Duodenal mucosa (tissue), 2 donors: ENCODE measurements around the gene GSN.

Experiments
- H3K27ac ChIP-seq: one replicate; pipeline ENCODE4 v1.7.0; 2013; ENCODE audit warnings: low read depth, low read length
- H3K27me3 ChIP-seq, 2 donors: one replicate each; pipeline ENCODE4 v1.7.0; 2013; ENCODE audit warnings: low read length in 2 of 2, control low read depth in 1 of 2; ENCODE audit not compliant: insufficient read depth in 2 of 2, control insufficient read depth in 1 of 2
- H3K36me3 ChIP-seq, 2 donors: one replicate each; pipeline ENCODE4 v1.7.0; 2013; ENCODE audit warnings: low read length in 2 of 2, control low read depth in 1 of 2; ENCODE audit not compliant: insufficient read depth in 2 of 2, control insufficient read depth in 1 of 2
- H3K4me1 ChIP-seq, 2 donors: one replicate each; pipeline ENCODE4 v1.7.0; 2013; ENCODE audit warnings: low read length in 2 of 2, control low read depth in 1 of 2; ENCODE audit not compliant: insufficient read depth in 2 of 2, control insufficient read depth in 1 of 2
- H3K4me3 ChIP-seq, 2 donors: one replicate each; pipeline ENCODE4 v1.7.0; 2013; ENCODE audit warnings: low read length in 2 of 2, low read depth in 1 of 2
- H3K9ac ChIP-seq, 2 donors: one replicate each; pipeline ENCODE4 v1.7.0; 2013; ENCODE audit warnings: low read length in 2 of 2, low read depth in 1 of 2
- H3K9me3 ChIP-seq, 2 donors: one replicate each; pipeline ENCODE4 v1.7.0; 2013; ENCODE audit warnings: low read length in 2 of 2, control low read depth in 1 of 2; ENCODE audit not compliant: control insufficient read depth in 1 of 2

Gene GSN

GRCh38 chr9:121280715-121281613 is 13.0 kb downstream of the GSN start:
- H3K4me1 ChIP-seq = peaks cover 66 to 79% of the 10 kb centered on the region in 2 donors
- peak overlapping the region; percentile 89 for H3K27ac ChIP-seq
- H3K27me3 ChIP-seq = no peaks in the 10 kb centered on the region
- no peaks in the 10 kb centered on the region for H3K9me3 ChIP-seq
- peak overlapping the region; percentile 5 to 33 for H3K4me3 ChIP-seq
- H3K36me3 ChIP-seq = no peaks in the 10 kb centered on the region
- H3K9ac ChIP-seq = peak overlapping the region; percentile 49 to 62

DNA sequence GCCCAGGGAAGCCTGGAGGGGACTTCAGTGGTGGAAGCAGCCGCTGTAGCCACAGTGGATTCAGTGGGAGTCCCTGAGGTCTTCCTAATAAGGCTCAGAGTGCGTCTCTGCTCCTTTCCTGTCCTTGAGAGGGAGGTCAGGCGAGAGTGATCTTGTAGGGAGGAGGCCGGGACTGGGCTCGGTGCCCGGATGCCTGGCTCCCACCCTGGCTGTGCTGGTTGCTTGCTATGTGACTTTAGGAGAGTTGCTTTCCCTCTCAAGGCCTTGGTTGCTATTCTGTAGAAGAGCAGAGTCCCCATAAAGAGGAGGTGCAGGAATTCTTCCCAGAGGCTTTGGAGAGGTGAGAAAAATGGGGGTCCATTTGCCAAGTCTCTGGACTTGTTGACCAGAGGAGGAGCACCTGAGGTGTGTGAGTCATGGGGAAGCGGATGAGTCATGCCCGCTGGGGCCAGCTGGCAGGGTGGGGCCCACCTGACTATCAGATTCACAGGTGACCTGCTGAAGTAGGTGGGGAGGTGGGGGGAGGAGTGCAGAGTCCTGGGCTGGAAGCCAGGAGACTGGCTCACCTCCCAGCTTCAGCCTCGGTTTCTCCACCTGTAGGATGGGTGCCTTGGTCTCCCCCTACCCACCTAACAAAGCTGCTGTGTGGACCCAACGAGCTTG is 13.8 kb downstream of the GSN start:
- Histone ChIP-seq H3K36me3 (no peaks in the 10 kb centered on the region), H3K4me3 (peak overlapping the region; percentile 26 to 33), H3K4me1 (peaks cover 74 to 87% of the 10 kb centered on the region in 2 donors), H3K9me3 (no peaks in the 10 kb centered on the region), H3K27ac (peak overlapping the region; percentile 89), H3K9ac (peak overlapping the region; percentile 49 to 62), H3K27me3 (no peaks in the 10 kb centered on the region)

DNA sequence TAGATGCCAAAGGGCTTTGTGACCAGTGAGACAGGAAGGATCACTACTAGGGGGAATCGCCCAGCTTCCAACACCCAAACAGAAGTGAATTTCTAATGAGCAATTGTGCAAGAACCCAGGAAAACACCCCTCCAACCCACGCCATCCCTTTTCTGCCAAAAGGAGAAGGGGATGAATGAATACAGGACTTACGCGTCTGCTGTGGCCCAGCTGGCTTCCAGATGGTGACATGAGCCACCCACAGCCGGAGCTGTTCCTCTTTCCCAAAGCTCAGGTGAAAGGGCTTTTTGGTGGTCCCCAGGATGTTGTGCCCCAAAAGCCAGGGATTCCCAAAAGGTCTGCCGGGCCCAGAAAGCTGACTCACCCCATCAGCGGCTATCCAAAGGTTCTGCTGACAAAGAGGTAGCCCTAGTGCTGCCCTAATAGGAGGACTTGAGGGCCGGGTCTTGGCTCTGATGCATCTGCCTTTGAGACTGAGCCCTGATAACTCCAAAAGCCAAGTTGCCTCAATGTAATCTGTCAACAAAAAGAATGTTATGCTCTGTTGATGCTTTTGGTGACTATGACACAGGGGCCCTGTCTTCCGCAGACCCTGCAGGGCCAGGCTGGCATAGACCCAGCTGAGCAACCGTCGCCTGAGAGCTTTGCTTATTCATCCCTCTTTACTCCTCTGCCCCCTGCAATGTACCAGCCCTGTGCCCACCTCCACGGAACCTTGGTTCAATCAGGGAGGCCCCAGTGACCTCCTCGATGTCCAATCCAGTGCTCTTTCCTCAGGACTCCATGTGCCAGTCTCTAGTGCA is 14.5 kb downstream of the GSN start:
- H3K4me3 ChIP-seq = peak overlapping the region in 1 of 2 donors; percentile 26

GRCh38 chr9:121283080-121283398 is 15.1 kb downstream of the GSN start:
- no peaks in the 10 kb centered on the region for H3K27me3 ChIP-seq
- H3K4me3 ChIP-seq = no peak overlapping the region
- H3K27ac ChIP-seq = no peak overlapping the region
- H3K36me3 ChIP-seq = no peaks in the 10 kb centered on the region
- peaks cover 86 to 97% of the 10 kb centered on the region in 2 donors for H3K4me1 ChIP-seq
- peak overlapping the region; percentile 15 to 30 for H3K9ac ChIP-seq
- no peaks in the 10 kb centered on the region for H3K9me3 ChIP-seq

More for the DNA sequence above, 14.5 kb downstream of the GSN start:
- Histone ChIP-seq H3K9me3 (no peaks in the 10 kb centered on the region), H3K4me1 (peaks cover 81 to 93% of the 10 kb centered on the region in 2 donors), H3K36me3 (no peaks in the 10 kb centered on the region), H3K27me3 (no peaks in the 10 kb centered on the region), H3K9ac (peak overlapping the region; percentile 15 to 30), H3K27ac (peak overlapping the region; percentile 89)

DNA sequence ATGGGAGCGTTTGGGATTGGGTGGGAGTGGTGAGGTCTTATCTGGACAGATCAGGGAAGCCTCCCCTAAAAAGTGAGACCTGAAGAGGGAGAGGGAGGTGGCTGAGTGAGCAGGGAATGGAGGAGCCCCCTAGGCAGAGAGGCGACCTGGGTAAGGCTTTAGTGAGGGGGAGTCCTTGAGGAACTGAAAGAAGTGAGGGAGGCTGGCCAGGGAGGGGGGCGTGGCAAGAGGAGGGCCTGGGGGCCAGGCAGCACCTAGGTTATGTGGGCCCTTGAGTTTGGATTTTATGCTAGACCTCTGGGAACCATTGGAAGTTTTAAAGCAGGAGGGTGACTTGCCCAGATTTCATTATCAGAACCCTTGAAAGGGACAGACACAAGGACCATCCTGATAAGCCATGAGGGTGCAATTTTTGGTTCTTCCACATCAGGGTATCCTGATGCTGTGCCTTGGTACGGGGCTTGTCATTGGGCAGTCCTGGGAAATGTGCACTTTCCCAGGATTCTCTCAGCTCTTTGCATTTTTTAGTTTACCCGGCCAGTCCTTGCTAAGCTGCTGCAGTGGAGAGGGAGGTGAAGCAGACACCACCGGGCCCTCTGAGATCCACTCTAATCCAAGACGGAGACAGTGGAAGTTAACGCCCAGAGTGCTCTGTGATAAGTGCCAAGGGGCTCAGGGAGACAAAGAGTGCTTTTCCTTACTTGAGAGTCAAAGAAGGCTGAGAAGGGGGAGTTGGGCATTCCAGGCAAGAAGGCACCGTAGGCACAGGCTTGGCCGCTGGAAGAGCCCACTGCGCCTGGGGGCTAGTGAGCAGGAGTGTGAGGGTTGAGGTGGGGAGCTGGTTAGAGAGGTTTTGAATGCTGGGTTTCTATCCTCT is 16.1 kb downstream of the GSN start:
- H3K27me3 ChIP-seq = no peaks in the 10 kb centered on the region
- no peaks in the 10 kb centered on the region for H3K36me3 ChIP-seq
- no peak overlapping the region for H3K4me3 ChIP-seq
- H3K27ac ChIP-seq = peak overlapping the region; percentile 15
- peaks cover 93 to 97% of the 10 kb centered on the region in 2 donors for H3K4me1 ChIP-seq
- H3K9me3 ChIP-seq = no peaks in the 10 kb centered on the region
- no peak overlapping the region for H3K9ac ChIP-seq

DNA sequence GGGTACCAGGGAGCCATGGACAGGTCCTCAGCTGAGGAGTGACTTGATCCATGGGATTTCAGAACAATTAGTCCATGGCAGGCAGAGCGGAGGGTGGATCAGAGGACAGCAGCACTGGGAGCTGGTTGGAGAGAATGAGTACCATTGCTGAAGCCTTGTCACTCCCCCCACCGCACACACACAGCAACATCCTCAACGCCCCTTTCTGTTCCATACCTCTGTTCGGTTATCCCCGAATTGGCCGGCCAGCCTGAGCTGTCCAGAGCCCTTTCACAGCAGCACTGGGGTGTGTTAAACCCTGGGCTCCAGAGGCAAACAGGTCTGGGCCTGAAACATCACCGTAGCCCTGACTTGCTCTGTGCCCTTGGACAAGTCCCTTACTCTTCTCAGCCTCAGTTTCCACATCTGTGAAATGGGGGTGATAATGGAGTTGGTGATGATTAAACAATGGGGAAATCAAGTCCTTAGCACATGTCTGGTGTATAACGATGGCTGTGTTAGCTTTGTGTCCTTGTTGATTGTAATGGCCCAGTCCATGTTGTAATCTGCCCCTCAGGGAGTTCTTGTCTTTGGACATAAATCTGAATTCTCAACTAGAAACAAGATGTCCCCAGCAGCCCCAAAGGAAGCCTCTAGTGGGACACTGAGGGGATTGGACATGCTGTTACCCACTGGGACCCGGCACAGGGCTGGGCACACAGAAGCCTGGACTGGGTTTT is 16.9 kb downstream of the GSN start:
- Histone ChIP-seq H3K27ac (peak overlapping the region; percentile 15), H3K36me3 (no peaks in the 10 kb centered on the region), H3K27me3 (no peaks in the 10 kb centered on the region), H3K9me3 (no peaks in the 10 kb centered on the region), H3K4me1 (peaks cover 93 to 97% of the 10 kb centered on the region in 2 donors), H3K9ac (no peak overlapping the region), H3K4me3 (no peak overlapping the region)

DNA sequence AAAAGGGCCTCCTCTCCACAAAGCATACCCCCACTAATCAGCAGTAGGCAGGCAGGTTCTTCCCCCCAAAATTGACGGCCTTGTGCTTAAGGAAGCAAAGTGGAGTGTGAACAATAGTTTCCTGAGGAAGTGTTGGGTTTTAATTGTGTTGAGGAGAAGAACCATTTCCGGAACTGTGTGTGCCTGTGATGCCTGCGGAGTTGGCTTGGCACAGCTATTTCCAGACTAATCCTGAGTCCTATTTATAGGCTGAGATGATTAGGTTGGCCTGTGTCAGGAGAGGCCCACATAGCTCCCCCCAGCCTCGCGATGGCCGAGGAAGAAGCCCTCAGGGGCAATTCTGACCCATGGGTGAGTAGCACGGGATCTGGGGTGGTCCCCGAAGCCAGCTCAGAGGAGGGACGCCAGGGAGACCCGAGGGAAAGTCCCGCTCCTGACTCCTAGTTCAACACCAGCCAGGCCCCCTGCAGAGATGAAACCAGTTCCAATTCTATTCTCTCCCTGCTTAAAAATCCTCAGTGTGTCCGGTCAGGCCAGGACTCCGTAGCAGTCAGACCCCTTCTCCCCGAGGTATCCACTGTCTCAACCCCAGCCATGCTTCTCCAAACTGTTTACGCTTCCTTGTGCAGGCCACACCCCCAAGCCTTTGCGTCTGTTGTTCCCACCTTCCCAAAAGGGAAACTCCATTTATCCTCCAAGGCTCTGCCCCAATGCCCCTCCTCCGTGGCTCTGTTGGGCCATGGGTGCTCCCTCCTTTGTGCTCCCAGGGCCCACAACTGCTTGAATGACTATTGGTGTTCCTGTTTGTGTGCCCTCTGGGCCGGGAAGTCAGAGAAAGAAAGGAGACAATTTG is 18.1 kb downstream of the GSN start:
- H3K36me3 ChIP-seq = no peaks in the 10 kb centered on the region
- peak overlapping the region; percentile 43 to 58 for H3K9ac ChIP-seq
- peaks cover 84 to 87% of the 10 kb centered on the region in 2 donors for H3K4me1 ChIP-seq
- H3K9me3 ChIP-seq = no peaks in the 10 kb centered on the region
- H3K27ac ChIP-seq = peak overlapping the region; percentile 97
- H3K4me3 ChIP-seq = peak overlapping the region; percentile 19 to 38
- no peaks in the 10 kb centered on the region for H3K27me3 ChIP-seq

GRCh38 chr9:121286688-121286972 is 18.7 kb downstream of the GSN start:
- peak overlapping the region; percentile 97 for H3K27ac ChIP-seq
- H3K4me1 ChIP-seq = peaks cover 78 to 82% of the 10 kb centered on the region in 2 donors
- peak overlapping the region; percentile 43 to 58 for H3K9ac ChIP-seq
- H3K9me3 ChIP-seq = no peaks in the 10 kb centered on the region
- H3K4me3 ChIP-seq = peak overlapping the region; percentile 27 to 38
- no peaks in the 10 kb centered on the region for H3K36me3 ChIP-seq
- H3K27me3 ChIP-seq = no peaks in the 10 kb centered on the region
